Lower leg skin (tissue), 3 donors: ENCODE data around the gene ABCF2.

ENCODE experiments used
- CTCF ChIP-seq, 3 donors: fragments of 450-650 bp; IDR thresholded peaks; one replicate each; pipeline ENCODE4 v1.5.1; 2016; ENCODE audit warnings: antibody characterized with exemption in 3 of 3, mild to moderate bottlenecking in 3 of 3, moderate library complexity in 2 of 3
- POLR2A ChIP-seq, 2 donors: fragments of 450-650 bp; IDR thresholded peaks; one replicate each; pipeline ENCODE4 v1.6.1; 2016 to 2017; ENCODE audit warnings: antibody characterized with exemption in 2 of 2, mild to moderate bottlenecking in 1 of 2, moderate library complexity in 1 of 2

- TF ChIP-seq POLR2A (IDR thresholded peaks at IDR 0.05) (no peak), CTCF (IDR thresholded peaks at IDR 0.05) (no peak)
Measured at GRCh38 chr7:151238190-151238810, 11.3 kb upstream of the ABCF2 start.
